Nephron (organoid): ENCODE data around the gene HABP2.

Source experiments
- H3K27ac Mint-ChIP-seq, 3 experiments: 2 replicates each; pipeline ENCODE4 v1.8.0; 2020; ENCODE audit warnings: mixed read lengths in 3 of 3, mild to moderate bottlenecking in 2 of 3, moderate library complexity in 1 of 3
- H3K27me3 Mint-ChIP-seq: 2 replicates; pipeline ENCODE4 v1.8.0; 2021; ENCODE audit warnings: low read depth, mild to moderate bottlenecking, moderate library complexity, mixed read lengths
- H3K36me3 Mint-ChIP-seq: 2 replicates; pipeline ENCODE4 v1.8.0; 2020; ENCODE audit warnings: low read depth, mixed read lengths
- H3K4me1 Mint-ChIP-seq: 2 replicates; pipeline ENCODE4 v1.8.0; 2020; ENCODE audit warnings: mixed read lengths
- H3K4me3 Mint-ChIP-seq, 3 experiments: 2 replicates each; pipeline ENCODE4 v1.8.0; 2020; ENCODE audit warnings: mild to moderate bottlenecking in 3 of 3, mixed read lengths in 3 of 3, moderate library complexity in 2 of 3
- H3K9me3 Mint-ChIP-seq: 2 replicates; pipeline ENCODE4 v1.8.0; 2020; ENCODE audit warnings: mixed read lengths
- CTCF ChIP-seq, 3 experiments: fragments of 200-600 bp; sonication (generic); IDR thresholded peaks; one replicate each; pipeline ENCODE4 v1.5.0; 2021; ENCODE audit warnings: antibody characterized with exemption in 3 of 3; ENCODE audit not compliant: unreplicated experiment in 3 of 3

Gene HABP2

GRCh38 chr10:113553149-113553548 lies 296 bp downstream of the HABP2 start:
- Mint-ChIP-seq H3K27ac (peak overlapping the region in 2 of 3 experiments; percentile 30 to 62), H3K27me3 (peaks cover 17% of the 10 kb centered on the region), H3K4me1 (peaks cover 59% of the 10 kb centered on the region), H3K9me3 (no peaks in the 10 kb centered on the region), H3K36me3 (no peaks in the 10 kb centered on the region), H3K4me3 (no peak overlapping the region)
- TF ChIP-seq CTCF (IDR thresholded peaks at IDR 0.05; ENCODE audit: unreplicated experiment in 3 of 3): no peak

DNA sequence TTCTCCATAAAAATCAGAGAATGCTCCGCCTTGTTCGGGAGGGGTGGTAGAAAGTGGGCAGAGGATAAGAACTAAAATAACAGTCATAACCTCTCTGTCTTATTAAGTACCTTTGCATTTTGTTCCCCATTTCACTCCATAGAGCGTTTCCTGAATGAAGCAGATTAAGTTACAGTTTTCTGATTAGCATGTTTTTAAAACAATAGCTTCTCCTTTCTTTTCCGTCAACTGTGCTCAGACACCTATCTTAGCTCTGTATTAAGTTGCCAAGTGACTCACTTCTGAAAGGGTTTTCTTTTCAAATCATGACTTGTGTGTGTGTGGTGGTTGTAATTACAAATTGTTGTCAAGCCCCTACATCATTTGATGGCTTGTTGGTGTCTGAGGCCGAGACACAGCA lies 1.4 kb downstream of the HABP2 start:
- Mint-ChIP-seq H3K27me3 (peaks cover 28% of the 10 kb centered on the region), H3K36me3 (no peaks in the 10 kb centered on the region), H3K4me1 (peaks cover 60% of the 10 kb centered on the region), H3K27ac (peak overlapping the region in 1 of 3 experiments; percentile 30), H3K4me3 (no peak overlapping the region), H3K9me3 (no peaks in the 10 kb centered on the region)
- no peak for TF ChIP-seq CTCF (IDR thresholded peaks at IDR 0.05; ENCODE audit: unreplicated experiment in 3 of 3)

GRCh38 chr10:113555245-113555644 lies 2.4 kb downstream of the HABP2 start:
- Mint-ChIP-seq H3K4me3 (no peak overlapping the region), H3K9me3 (no peaks in the 10 kb centered on the region), H3K27ac (peak overlapping the region in 2 of 3 experiments; percentile 69 to 81), H3K27me3 (peaks cover 36% of the 10 kb centered on the region), H3K4me1 (peaks cover 54% of the 10 kb centered on the region), H3K36me3 (no peaks in the 10 kb centered on the region)
- TF ChIP-seq CTCF (IDR thresholded peaks at IDR 0.05; ENCODE audit: unreplicated experiment in 3 of 3): no peak

DNA sequence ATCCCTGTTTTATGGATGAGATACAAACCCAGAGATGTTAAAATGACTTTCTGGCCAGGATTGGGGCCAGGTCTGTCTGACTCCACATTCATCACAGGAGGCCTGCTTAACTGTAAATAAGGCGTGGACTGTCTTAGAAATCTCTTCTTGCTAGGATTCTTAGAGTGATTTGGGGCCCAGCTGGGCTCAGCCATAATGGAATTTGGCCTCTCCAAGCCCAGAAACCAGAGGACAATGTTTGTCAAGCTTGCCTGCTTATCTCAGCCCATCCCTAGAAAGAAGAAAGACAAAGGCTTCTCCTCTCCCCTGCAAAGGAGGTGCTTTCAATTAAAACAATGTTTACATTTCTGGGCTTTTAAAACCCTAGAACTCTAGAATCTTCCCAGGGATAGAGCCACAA lies 2.9 kb downstream of the HABP2 start:
- no peaks in the 10 kb centered on the region for H3K9me3 Mint-ChIP-seq
- H3K4me3 Mint-ChIP-seq: no peak overlapping the region
- H3K27ac Mint-ChIP-seq: peak overlapping the region; percentile 24 to 81 (median 69)
- TF ChIP-seq CTCF (IDR thresholded peaks at IDR 0.05; ENCODE audit: unreplicated experiment in 3 of 3): no peak
- H3K36me3 Mint-ChIP-seq: no peaks in the 10 kb centered on the region
- H3K4me1 Mint-ChIP-seq: peaks cover 53% of the 10 kb centered on the region
- peaks cover 38% of the 10 kb centered on the region for H3K27me3 Mint-ChIP-seq

DNA sequence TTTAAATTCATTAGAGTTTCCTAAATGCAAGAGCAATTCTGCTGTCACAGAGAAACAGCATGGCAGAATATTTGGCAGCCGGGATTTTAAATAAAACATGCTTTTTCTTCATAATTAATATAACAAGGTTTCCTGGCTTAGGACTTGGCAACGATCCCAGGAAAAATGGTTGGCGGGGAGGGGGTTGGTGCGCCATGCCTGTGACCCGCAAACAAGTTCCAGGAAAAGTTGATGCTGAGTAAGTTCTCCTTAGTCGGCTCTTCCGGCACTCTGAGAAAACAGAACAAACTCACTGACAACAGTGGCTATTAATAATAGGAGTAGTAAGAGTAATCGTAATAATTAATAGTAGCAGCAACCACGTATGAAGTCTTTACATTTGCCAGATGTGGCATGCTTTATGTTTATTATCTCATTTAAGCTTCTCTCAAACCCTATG lies 4.6 kb downstream of the HABP2 start:
- TF ChIP-seq CTCF (IDR thresholded peaks at IDR 0.05; ENCODE audit: unreplicated experiment in 3 of 3): no peak
- Mint-ChIP-seq H3K4me1 (peaks cover 64% of the 10 kb centered on the region), H3K27me3 (peaks cover 50% of the 10 kb centered on the region), H3K27ac (peak overlapping the region; percentile 37 to 75 (median 68)), H3K36me3 (no peaks in the 10 kb centered on the region), H3K4me3 (peak overlapping the region in 1 of 3 experiments; percentile 14), H3K9me3 (no peaks in the 10 kb centered on the region)

DNA sequence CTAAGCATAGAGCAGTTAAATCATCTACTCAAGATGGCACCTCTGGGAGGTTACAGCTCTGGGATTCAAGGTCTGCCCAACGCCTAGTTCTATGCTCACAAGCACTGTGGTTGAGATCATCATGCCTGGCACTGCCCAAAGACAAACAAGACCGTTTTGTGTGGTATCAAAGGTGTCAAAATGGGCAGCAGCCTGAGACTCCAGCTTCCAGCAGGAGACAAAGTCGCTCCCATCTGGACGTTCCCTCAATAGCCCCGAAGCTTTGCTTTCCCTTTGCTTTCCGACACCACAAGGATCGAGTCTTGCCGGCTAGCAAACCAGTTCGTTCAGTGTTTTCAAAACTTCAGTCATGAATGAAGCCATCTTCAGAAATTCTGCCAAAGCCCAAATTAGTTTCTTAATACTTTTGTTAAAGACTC lies 5.1 kb downstream of the HABP2 start:
- no peaks in the 10 kb centered on the region for H3K36me3 Mint-ChIP-seq
- H3K27ac Mint-ChIP-seq: peak overlapping the region; percentile 37 to 75 (median 68)
- H3K9me3 Mint-ChIP-seq: no peaks in the 10 kb centered on the region
- H3K4me3 Mint-ChIP-seq: peak overlapping the region in 2 of 3 experiments; percentile 14 to 35
- peaks cover 50% of the 10 kb centered on the region for H3K27me3 Mint-ChIP-seq
- TF ChIP-seq CTCF (IDR thresholded peaks at IDR 0.05; ENCODE audit: unreplicated experiment in 3 of 3): no peak
- H3K4me1 Mint-ChIP-seq: peaks cover 66% of the 10 kb centered on the region
